Caco-2 (cell line): Measurements from ENCODE around the gene NEK10. TPM values are rescaled to one million over a fixed set of nuclear protein-coding genes. Genes with fewer than 3 reads are reported as not detected.

Source experiments
- BruUV-seq: library from RNA; stranded (reverse); fragments of 400-500 nt; replicated peaks from 2 replicates; lab custom pipeline; 2021; lab: Mats Ljungman, UMichigan
- CTCF ChIA-PET: fragments of 300-600 bp; sonication (Branson Sonifier 250); formaldehyde crosslinking; loops from one replicate; lab custom pipeline; 2022; ENCODE audit warnings: antibody characterized with exemption; lab: Charles Lee
- POLR2A ChIA-PET: fragments of 300-600 bp; sonication (Branson Sonifier 250); formaldehyde crosslinking; loops from one replicate; lab custom pipeline; 2022; ENCODE audit warnings: antibody characterized with exemption; lab: Charles Lee
- DNase-seq, 2 experiments: peaks; one replicate each; pipeline versions ENCODE4 v3.0.0 to v3.0.0-alpha.2; 2020 to 2022
- H3K27me3 ChIP-seq: replicated peaks from 2 replicates; pipeline ENCODE4 v1.6.0; 2011; ENCODE audit warnings: low read length; ENCODE audit not compliant: control insufficient read depth, insufficient read depth
- H3K36me3 ChIP-seq: 2 replicates; pipeline ENCODE4 v1.5.1; 2011; ENCODE audit warnings: low read length; ENCODE audit not compliant: control insufficient read depth, insufficient read depth
- H3K4me1 ChIP-seq: fragments of 250-450 bp; sonication (Bioruptor Pico); 2 replicates; pipeline ENCODE4 v1.5.1; 2020; ENCODE audit warnings: mild to moderate bottlenecking
- H3K4me3 ChIP-seq: 2 replicates; pipeline ENCODE4 v1.5.1; 2011; ENCODE audit warnings: low read depth, mild to moderate bottlenecking, control low read depth, low read length
- H3K9me3 ChIP-seq: fragments of 250-450 bp; sonication (Bioruptor Pico); 2 replicates; pipeline ENCODE4 v1.5.1; 2020; ENCODE audit warnings: mild to moderate bottlenecking, moderate library complexity
- H3K27ac Mint-ChIP-seq: one replicate; pipeline ENCODE4 v1.8.0; 2022; ENCODE audit warnings: mixed read lengths; ENCODE audit not compliant: unreplicated experiment
- H3K27me3 Mint-ChIP-seq: one replicate; pipeline ENCODE4 v1.8.0; 2022; ENCODE audit warnings: mixed read lengths; ENCODE audit not compliant: insufficient read depth, unreplicated experiment
- H3K36me3 Mint-ChIP-seq: one replicate; pipeline ENCODE4 v1.8.0; 2022; ENCODE audit warnings: mild to moderate bottlenecking, mixed read lengths; ENCODE audit not compliant: insufficient read depth, unreplicated experiment
- H3K4me1 Mint-ChIP-seq: one replicate; pipeline ENCODE4 v1.8.0; 2022; ENCODE audit warnings: low read depth, mixed read lengths; ENCODE audit not compliant: unreplicated experiment
- H3K4me3 Mint-ChIP-seq: one replicate; pipeline ENCODE4 v1.8.0; 2022; ENCODE audit warnings: mild to moderate bottlenecking, moderate library complexity, mixed read lengths; ENCODE audit not compliant: unreplicated experiment
- H3K9me3 Mint-ChIP-seq: one replicate; pipeline ENCODE4 v1.8.0; 2022; ENCODE audit warnings: mixed read lengths; ENCODE audit not compliant: unreplicated experiment
- CTCF ChIP-seq, 2 experiments: fragments of 200-600 bp in 1 of 2; IDR thresholded peaks; 1 replicate in 1 of 2; 2 replicates in 1 of 2; pipeline versions ENCODE4 v1.5.1 to v1.8.0; 2011 to 2022; ENCODE audit warnings: antibody characterized with exemption in 1 of 2, control low read depth in 1 of 2, inconsistent platforms in 1 of 2, low read depth in 1 of 2, low read length in 1 of 2, mild to moderate bottlenecking in 1 of 2, moderate library complexity in 1 of 2; ENCODE audit not compliant: insufficient read depth in 1 of 2, severe bottlenecking in 1 of 2, unreplicated experiment in 1 of 2
- intact Hi-C: fragments of 100-400 bp; cut with micrococcal nuclease; formaldehyde crosslinking; loops from one replicate; pipeline ENCODE4 v1.10.0; 2022; ENCODE audit not compliant: unreplicated experiment
- total RNA-seq: library from RNA; stranded (reverse); gene quantifications from 2 replicates; pipeline ENCODE4 v1.2.3, GENCODE V29; 2022

The NEK10 gene
- total RNA-seq, 1 experiment from 2014 or later, result 0.39 TPM

GRCh38 chr3:27105904-27106303, 263.3 kb downstream of the NEK10 start:
- CTCF ChIA-PET, result interaction anchor here (0.8 kb wide), 1 partner anchor 28 kb away, joined by 3 read pairs; no protein-coding TSS in a partner anchor
- Histone ChIP-seq H3K36me3 (no peaks in the 10 kb centered on the region), H3K9me3 (no peaks in the 10 kb centered on the region), H3K4me1 (no peaks in the 10 kb centered on the region), H3K4me3 (no peak overlapping the region), H3K27me3 (no peaks in the 10 kb centered on the region)
- H3K4me1 Mint-ChIP-seq, result no peaks in the 10 kb centered on the region
- no peaks in the 10 kb centered on the region for H3K36me3 Mint-ChIP-seq
- H3K4me3 Mint-ChIP-seq, result no peak overlapping the region
- DNase-seq, result peak; percentile 30 to 37
- intact Hi-C loops, result no loop called here
- TF ChIP-seq CTCF (IDR thresholded peaks at IDR 0.05; ENCODE audit: insufficient read depth in 1 of 2, low read depth in 1 of 2, low read length in 1 of 2, severe bottlenecking in 1 of 2, unreplicated experiment in 1 of 2), result peak in 1 of 2 experiments; percentile 28
- no peaks in the 10 kb centered on the region for H3K9me3 Mint-ChIP-seq
- POLR2A ChIA-PET, result no interaction called here
- no peaks in the 10 kb centered on the region for H3K27me3 Mint-ChIP-seq
- H3K27ac Mint-ChIP-seq, result no peak overlapping the region
- no TSS peak for BruUV-seq

GRCh38 chr3:27097182-27097581, 272.0 kb downstream of the NEK10 start:
- H3K27me3 Mint-ChIP-seq, result no peaks in the 10 kb centered on the region
- H3K36me3 ChIP-seq, result no peaks in the 10 kb centered on the region
- H3K9me3 Mint-ChIP-seq, result no peaks in the 10 kb centered on the region
- BruUV-seq, result no TSS peak
- POLR2A ChIA-PET, result no interaction called here
- no peaks in the 10 kb centered on the region for H3K36me3 Mint-ChIP-seq
- H3K9me3 ChIP-seq, result no peaks in the 10 kb centered on the region
- no peak overlapping the region for H3K4me3 Mint-ChIP-seq
- H3K4me3 ChIP-seq, result no peak overlapping the region
- no peaks in the 10 kb centered on the region for H3K27me3 ChIP-seq
- CTCF ChIA-PET, result no interaction called here
- H3K27ac Mint-ChIP-seq, result no peak overlapping the region
- intact Hi-C loops, result no loop called here
- no peaks in the 10 kb centered on the region for H3K4me1 ChIP-seq
- TF ChIP-seq CTCF (IDR thresholded peaks at IDR 0.05; ENCODE audit: insufficient read depth in 1 of 2, low read depth in 1 of 2, low read length in 1 of 2, severe bottlenecking in 1 of 2, unreplicated experiment in 1 of 2), result no peak
- DNase-seq, result no peak
- H3K4me1 Mint-ChIP-seq, result no peaks in the 10 kb centered on the region

- Mint-ChIP-seq H3K36me3 (no peaks in the 10 kb centered on the region), H3K4me3 (no peak overlapping the region), H3K27ac (no peak overlapping the region), H3K9me3 (no peaks in the 10 kb centered on the region), H3K4me1 (no peaks in the 10 kb centered on the region), H3K27me3 (no peaks in the 10 kb centered on the region)
- Histone ChIP-seq H3K4me1 (no peaks in the 10 kb centered on the region), H3K9me3 (no peaks in the 10 kb centered on the region), H3K36me3 (no peaks in the 10 kb centered on the region), H3K4me3 (no peak overlapping the region), H3K27me3 (no peaks in the 10 kb centered on the region)
- intact Hi-C loops, result no loop called here
- TF ChIP-seq CTCF (IDR thresholded peaks at IDR 0.05; ENCODE audit: insufficient read depth in 1 of 2, low read depth in 1 of 2, low read length in 1 of 2, severe bottlenecking in 1 of 2, unreplicated experiment in 1 of 2), result no peak
- CTCF ChIA-PET, result no interaction called here
- DNase-seq, result no peak
- POLR2A ChIA-PET, result no interaction called here
- BruUV-seq, result no TSS peak
These were observed 273.5 kb downstream of the NEK10 start for GRCh38 chr3:27095553-27096222.
